Measurements from ENCODE around the gene FASTKD3.
A peak's percentile ranks its signal among the peaks of the same experiment; 100 is the strongest.
"Not testable (repeated sequence)": the region's sequence is repeated elsewhere in the genome, so short reads cannot be mapped to it uniquely, and the experiment has no call there.

FASTKD3 gene

GRCh38 chr5:7868773-7869473 lies at the start of gene FASTKD3, which contains the start of gene MTRR:
Gene FASTKD3 (minus strand): TSS chr5:7869031. CDS start chr5:7868083, 948 bp downstream.
Gene MTRR (plus strand): TSS chr5:7869148. CDS start chr5:7870795, 1,647 bp downstream.
- DNase-seq (ENCODE audit: low spot score): peak; percentile 96

GRCh38 chr5:7917130-7918123 lies 48.6 kb upstream of the FASTKD3 start:
- DNase-seq (ENCODE audit: low spot score): no peak

GRCh38 chr5:7916171-7916804 lies 47.5 kb upstream of the FASTKD3 start:
- DNase-seq (ENCODE audit: low spot score): no peak

- DNase-seq (ENCODE audit: low spot score): not testable (repeated sequence)
These were observed 42.6 kb upstream of the FASTKD3 start for GRCh38 chr5:7911429-7911771.

GRCh38 chr5:7910738-7911428 lies 42.1 kb upstream of the FASTKD3 start:
- no peak for DNase-seq (ENCODE audit: low spot score)

DNA sequence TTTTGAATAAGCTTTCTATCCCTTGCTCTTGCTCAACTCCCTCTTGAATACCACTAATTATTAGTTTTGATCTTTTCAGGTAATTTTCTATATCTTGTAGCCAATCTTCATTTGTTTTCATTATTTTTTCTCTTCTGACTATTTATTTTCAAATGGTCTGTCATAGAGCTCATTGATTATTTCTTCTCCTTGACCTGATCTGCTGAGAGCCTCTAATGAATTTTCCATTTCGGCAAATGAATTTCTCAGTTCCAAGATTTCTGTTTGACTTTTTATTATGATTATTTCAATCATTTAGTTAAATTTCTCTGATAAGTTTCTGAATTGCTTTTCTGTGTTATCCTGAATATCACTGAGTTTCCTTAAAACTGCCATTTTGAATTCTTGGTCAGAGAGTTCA lies 39.5 kb upstream of the FASTKD3 start:
- no peak for DNase-seq (ENCODE audit: low spot score)

DNA sequence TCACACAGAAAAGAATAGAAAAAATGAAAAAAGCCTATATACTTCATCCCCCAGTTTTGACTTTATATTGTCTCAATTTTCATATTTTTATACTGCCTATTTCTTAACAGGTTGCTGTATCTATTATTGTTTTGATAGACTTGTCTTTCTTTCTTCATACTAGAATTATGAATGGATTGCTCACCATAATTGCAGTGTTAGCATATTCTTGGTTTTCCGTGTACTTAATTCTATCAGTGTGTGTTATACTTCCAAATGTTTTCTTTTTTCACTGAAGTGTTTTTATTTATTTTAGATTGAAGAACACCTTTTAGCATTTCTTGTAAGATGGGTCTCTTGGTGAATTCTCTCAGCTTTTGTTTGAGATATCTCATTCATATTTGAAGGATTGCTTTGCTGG lies 38.8 kb upstream of the FASTKD3 start:
- no peak for DNase-seq (ENCODE audit: low spot score)

DNA sequence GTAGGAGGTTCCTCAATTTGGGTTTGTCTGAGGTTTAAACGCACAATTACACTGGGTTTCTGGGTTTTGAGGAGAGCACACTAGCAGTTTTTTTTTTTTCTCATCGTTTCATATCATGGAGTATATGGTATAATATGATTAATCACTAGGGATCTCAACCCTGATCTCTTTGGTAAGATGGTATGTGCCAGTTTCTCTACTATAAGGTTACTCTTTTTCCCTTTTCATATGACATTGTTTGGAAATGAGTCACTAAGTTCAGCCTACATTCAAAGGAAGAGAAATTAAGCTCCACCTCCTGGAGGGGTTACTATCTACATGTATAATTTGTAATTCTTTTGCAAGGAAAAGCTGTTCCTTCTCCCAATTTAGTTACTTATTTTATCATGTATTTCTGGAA lies 35.3 kb upstream of the FASTKD3 start:
- DNase-seq (ENCODE audit: low spot score): no peak

DNA sequence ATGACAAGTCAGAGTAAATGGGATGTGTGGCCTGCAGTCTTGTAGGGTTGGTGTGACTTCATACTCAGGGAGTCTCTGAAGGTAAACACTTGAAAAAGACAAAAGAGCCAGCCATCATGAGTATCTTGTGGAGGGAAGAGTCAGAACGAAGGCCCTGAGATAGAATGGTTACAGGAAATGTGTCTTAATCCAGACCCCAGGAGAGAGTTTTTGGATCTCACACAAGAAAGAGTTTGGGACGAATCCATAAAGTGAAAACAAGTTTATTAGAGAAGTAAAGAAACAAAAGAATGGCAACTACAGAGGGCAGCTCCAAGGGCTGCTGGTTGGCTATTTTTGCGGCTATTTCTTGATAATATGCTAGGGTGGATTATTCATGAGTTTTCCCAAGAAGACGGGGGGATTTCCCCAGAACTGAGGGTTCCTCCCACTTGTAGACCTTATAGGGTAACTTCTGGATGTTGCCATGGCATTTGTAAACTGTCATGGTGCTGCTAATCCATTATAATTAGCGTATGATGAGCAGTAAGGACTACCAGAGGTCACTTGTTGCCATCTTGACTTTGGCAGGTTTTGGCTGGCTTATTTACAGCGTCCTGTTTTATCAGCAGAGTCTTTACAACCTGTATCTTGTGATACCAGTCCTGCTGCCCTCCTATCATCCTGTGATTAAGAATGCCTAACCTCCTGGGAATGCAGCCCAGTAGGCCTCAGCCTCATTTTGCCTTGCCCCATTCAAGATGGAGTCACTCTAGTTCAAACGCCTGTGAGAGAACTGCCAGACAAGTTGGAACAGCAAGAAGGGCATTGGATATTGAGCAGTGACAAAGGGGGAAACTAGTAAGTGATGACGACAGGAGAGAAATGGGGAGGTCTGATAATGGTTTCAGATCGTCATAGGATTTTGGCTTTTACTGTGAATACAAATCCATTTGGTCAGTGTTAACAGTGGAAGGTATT lies 34.1 kb upstream of the FASTKD3 start:
- no peak for DNase-seq (ENCODE audit: low spot score)

GRCh38 chr5:7902201-7902600 lies 33.4 kb upstream of the FASTKD3 start:
- no peak for DNase-seq (ENCODE audit: low spot score)

GRCh38 chr5:7897014-7897600 lies 28.3 kb upstream of the FASTKD3 start:
- peak; percentile 18 for DNase-seq (ENCODE audit: low spot score)

DNA sequence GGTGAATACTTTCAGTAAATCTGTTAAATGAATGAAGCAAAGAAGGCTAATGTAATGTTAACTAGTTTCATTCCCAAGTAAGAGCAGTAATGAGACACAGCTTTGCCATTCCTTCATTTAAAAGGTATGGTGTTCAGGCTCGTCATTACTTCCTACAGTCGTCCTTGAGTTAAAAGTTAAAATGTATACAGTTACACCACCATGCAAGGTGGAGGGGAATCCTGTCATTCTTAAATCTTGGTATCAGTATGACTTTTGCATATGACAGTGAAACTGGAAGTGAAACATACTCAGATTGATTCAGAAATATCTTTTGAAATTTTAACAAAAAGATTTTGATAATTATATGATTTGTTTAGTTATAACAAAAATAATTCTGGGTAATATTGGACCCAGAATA lies 26.0 kb upstream of the FASTKD3 start:
- no peak for DNase-seq (ENCODE audit: low spot score)

DNA sequence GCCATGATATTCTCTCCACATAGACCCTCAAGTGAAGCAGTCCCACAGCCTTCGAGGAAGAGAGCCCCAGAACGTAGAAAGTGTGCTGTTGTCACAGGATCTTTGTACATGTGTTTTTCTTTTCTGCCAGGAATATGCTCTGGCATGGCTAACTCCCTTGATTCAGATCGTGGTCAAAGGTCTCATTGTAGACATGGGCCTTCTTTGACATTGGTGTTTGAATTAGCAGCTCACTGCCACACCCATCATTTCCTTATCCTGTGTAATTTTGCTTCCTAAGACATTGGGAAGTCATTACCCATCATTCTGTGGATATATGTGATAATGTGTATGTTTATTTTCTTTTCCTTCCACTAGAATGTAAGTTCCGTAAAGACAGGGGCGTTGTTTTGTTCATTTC lies 25.6 kb upstream of the FASTKD3 start:
- no peak for DNase-seq (ENCODE audit: low spot score)

DNA sequence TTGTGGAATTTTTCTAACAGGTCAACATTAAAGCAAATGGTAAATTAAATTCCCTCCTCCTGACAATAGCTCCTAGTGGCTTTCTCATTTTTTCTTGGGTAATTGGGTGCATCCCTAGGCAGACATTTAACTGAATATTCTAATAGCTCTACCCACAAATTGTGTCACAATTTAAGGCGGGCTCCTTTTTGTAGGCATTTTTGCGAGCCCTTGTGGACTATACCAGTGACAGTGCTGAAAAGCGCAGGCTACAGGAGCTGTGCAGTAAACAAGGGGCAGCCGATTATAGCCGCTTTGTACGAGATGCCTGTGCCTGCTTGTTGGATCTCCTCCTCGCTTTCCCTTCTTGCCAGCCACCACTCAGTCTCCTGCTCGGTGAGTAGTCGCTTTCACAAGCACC lies 20.1 kb upstream of the FASTKD3 start:
- DNase-seq (ENCODE audit: low spot score): no peak

DNA sequence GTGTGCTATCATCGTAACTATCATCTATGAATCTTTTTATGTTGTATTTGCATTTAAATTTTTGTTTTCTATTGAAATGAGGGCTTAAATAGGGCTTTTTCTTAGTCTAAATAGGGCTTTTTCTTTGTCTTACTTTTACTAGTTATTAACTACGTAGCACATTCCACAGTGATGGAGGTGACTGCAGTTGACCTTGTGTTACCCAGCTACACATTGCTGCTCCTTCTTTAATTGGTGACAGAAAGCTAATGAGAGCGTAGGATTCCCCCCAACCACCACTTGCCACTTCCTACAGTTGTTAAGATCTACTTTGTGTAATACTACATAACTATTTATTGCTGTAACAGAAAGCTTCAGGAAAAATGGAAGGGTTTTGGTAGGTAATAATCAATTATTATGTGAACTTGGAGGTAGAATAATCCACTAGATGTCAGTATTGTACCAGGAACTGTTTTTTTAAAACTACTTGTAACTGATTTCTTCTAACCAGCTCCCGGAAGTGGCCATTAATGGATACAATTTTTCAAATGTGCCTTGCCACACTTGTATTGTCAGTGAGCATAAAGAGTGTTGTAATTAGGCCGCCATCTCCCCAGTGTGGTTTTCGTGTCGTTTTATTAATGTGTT lies 18.1 kb upstream of the FASTKD3 start:
- DNase-seq (ENCODE audit: low spot score): peak; percentile 11

- no peak for DNase-seq (ENCODE audit: low spot score)
These were observed 15.8 kb upstream of the FASTKD3 start for GRCh38 chr5:7884491-7885267.

DNA sequence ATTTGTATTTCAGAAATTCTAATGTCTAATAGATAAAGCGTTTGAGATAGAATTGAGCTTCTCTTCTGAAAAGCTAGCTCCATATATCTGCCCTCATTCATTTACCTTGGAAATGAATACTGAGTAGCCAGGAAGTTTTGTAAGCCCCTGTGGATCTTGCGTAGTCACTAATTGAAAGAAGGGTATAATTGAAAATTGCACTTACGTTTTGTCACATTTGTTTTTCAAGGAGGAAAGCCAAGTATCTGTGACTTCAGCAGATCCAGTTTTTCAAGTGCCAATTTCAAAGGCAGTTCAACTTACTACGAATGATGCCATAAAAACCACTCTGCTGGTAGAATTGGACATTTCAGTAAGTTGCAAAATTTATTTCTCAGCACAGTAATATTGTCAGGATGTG lies 14.1 kb upstream of the FASTKD3 start:
- no peak for DNase-seq (ENCODE audit: low spot score)

DNA sequence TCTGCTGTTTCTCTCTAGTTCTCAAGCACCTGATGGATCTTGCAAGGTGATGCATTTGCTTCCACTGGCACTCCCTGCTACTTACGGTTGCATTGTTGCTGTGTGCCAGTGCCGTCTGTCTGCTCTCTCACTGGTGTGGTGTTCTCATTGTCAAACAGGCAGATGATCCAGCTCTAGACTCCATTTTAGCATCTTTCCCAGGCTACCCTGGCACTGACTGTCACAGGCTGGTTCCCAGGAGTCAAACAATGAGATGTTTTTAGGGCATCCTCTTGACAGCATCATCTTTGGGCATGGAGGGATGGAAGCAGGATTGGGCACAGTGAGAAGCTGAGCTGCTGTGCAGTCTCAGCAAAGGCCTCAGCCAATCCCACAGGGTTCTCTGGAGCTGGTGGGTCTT lies 13.0 kb upstream of the FASTKD3 start:
- DNase-seq (ENCODE audit: low spot score): no peak

- no peak for DNase-seq (ENCODE audit: low spot score)
These were observed 12.3 kb upstream of the FASTKD3 start for GRCh38 chr5:7881091-7881490.
